A204.1 (cell line): Measurements from ENCODE around the gene BTBD1.
"Not testable (repeated sequence)": the region's sequence is repeated elsewhere in the genome, so short reads cannot be mapped to it uniquely, and the experiment has no call there.

ENCODE experiments used
- FAIRE-seq: peaks from 2 replicates; lab custom pipeline; 2012; peaks lifted over from hg19 to GRCh38; lab: Jason Lieb, UNC

The BTBD1 gene

DNA sequence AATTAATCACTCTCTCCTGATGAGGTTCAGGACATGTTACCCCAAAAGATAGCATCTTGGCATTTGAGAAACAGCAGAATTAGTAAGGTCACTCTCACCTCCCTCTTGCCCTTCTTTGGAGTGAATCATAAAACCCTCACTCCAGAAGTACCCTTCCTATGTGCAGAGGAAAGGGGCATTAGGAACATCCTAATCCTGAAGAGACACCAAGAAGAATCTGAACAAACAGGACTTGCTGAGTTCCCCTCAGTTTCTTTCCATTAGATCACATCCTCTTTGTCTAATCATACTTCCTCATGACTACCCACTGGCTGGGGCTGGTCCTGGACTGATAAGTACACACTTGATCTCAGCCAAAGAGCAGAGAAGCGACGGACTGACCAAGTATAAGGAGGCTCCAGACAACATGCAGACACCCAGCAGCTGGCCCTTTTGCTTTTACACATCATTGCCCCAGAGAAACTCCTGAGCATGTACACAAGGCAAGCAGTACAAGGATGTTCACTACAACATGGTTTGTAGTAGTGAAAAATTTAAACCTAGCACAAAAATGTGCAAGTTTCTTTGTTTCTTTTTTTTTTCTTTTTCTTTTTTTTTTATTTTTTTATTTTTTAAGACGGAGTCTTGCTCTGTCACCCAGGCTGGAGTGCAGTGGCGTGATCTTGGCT lies 25.4 kb upstream of the BTBD1 start:
- no peak for FAIRE-seq

DNA sequence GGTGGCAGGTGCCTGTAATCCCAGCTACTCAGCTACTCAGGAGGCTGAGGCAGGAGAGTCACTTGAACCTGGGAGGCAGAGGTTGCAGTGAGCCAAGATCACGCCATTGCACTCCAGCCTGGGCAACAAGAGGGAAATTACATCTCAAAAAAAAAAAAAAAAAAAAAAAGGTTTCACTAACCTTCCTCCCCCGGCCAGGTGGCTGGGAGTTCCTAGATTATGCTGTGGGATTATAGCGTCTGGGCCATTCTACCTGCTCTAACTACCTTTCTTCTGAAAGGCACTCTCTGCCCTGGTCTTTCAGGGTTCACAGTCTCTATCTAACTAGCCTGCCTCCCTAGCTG lies 24.9 kb upstream of the BTBD1 start:
- not testable (repeated sequence) for FAIRE-seq

DNA sequence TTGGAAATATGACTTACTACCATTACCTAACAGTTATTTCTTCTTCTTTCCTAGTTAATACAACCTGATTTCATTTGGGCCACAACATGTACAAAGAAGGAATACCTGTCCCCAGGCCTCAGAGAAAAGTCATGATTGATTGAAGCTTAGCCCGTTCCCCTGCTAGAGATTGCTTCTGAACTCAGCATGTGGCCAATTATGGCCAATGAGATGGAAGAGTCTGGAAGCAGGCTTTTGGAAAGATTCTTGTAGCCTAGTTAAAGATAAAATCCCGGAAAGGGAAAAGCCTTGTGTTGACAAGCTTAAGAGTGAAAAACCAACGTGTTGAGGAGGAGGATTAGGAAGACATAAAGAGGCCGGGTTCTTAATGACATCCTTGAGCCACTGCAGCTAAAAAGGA lies 23.4 kb upstream of the BTBD1 start:
- FAIRE-seq, result no peak

DNA sequence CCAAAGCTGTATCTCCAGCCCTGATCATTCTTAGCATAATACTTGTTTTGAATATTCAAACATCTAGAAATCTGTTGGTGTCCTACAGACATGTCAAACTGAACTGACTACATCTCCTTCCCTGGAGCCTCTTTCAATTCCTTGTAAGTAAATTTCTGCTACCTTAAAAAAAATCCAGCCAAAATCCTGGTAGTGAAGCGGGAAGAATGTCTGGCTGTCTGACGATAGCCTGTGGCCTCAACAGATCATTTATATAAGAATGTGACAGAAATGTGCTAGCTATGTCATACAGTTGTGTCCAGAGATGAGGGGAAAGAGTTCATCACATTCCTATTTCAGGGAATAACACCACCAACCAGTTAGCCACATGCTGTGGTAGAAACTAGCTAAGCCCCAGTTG lies 21.8 kb upstream of the BTBD1 start:
- FAIRE-seq, result no peak

DNA sequence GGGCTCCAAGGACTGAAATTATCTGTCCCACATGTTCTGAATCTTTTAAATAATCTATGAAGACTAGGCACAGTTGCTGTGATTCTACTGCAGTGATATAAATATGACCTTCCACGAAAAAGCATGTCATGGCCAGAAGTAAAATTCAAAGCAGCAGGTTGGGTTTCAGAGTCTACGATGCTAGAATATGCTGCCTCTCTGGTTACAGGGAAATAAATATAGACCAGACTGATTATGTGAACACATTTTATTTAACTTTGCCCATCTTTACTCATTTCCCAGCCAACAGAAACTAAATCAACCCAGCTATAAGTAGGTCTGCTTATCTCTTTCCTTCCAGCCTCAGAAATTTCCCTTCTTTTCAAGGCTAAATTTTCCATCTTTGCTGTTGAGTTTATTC lies 20.5 kb upstream of the BTBD1 start:
- no peak for FAIRE-seq

DNA sequence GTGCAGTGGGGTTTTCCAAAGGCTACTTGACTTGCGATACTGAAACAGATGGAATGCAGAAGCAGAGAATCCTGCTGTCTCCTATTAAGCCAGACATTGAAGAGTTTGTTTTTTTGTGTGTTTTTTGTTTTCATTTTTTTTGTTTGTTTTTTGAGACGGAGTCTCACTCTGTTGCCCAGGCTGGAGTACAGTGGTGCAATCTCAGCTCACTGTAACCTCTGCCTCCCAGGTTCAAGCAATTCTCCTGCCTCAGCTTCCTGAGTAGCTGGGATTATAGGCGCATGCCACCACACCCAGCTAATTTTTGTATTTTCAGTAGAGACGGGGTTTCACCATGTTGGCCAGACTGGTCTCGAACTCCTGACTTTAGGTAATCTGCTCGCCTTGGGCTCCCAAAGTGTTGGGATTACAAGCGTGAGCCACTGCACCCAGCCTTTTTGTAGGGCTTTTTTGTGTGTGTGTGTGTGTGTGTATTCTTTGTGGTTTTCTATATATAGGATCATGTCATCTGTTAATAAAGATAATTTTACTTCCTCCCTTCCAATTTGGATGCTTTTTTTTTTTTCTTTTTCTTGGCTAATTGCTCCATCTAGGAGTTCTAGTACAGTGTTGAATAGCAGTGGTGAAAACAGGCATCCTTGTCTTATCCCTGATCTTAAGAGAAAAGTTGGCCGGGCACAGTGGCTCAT lies 19.0 kb upstream of the BTBD1 start:
- FAIRE-seq, result not testable (repeated sequence)

DNA sequence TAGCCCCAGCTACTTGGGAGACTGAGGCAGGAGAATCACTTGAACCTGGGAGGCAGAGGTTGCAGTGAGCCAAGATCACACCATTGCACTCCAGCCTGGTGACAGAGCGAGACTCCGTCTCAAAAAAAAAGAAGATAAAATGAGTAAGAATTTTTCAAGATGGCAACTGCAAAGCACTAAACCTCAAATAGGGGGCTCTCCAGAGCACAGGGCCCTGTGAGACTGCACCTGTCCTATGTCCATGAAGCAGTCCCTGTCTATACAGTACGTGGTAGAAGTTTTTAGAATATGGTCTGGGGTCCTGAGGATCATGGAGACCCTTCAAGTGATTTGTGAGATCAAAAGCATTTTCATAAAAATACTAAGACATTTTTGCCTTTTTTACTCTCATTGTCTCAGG lies 18.4 kb upstream of the BTBD1 start:
- not testable (repeated sequence) for FAIRE-seq

DNA sequence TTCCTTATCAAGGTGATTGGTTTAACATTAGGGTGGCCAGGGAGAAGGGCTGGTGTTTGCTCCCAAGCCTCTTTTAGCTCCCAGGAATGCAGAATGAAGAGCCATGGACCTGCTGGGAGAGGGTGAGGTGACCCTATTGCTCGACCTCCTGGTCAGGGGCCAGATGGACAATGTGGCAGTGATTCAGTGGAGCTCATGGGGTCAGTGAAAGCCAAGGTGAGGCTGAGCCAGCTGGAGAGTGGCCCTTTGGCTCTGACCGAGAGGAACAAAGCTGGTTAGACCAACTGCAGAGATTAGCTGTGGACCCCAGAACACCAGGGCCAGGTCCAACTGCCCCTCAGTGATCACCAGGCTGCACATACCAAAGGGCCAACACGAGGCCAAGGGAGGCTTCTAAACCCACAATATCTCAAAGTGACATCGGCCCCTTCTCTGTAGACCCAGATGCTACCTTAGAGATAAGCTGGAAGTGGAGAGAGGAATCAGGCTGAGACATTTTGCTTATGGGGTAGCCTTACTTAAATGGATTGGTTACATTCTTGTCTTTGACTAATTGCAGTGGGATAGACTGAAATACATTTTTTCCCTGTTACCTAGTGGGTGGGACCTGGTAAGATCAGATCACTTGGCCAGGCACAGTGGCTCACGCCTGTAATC lies 15.8 kb upstream of the BTBD1 start:
- FAIRE-seq, result no peak

DNA sequence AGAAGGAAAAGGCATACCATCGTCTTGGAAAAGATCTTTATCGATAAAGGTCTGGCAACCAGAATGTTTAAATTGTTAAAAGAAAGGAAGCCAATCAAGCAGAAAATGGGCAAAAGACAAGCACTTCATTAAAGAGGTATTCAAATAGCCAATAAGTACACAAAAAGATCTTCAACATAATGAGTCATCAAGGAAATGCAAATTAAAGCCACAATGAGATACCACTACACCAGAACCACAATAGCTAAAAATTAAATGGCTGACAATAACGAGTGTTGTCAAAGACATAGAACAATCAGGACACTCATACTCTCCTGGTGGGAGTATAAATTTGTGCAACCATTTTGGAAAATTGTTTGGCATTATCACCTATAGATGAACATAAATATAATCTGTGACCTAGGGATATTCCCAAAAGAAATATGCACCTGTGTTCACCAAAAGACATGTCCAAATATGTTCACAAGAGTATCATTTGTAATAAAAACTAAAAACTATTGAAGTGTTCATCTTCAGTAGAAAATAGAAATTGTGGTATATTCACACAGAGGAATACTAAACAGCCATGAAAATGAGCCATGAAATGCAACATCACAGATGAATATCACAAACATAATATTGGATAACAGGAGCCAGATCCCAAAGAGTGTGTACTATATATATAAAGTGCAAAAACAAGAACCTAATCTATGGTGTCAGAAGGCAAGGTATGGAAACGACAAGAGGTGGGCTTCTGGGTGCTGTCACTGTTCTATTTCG lies 14.4 kb upstream of the BTBD1 start:
- FAIRE-seq, result no peak

DNA sequence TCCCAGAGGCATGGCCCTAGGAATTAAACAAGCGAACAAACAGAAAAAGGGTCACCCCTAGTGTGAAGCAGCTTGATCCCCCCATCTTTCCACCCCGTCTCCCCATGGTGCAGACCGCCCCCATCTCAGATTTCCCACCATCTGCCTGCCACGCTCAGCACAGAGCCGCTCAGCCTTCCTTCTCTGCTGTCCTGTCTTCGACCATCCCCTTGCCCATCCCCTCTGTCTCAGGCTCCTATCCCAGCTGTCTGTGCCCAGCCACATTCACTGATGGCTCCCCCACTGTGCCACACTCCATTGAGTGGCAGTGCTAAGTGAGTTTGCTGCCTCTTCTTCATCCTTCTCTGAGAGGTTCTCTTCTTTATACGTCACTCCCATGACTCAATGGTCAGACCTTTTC lies 11.7 kb upstream of the BTBD1 start:
- FAIRE-seq, result no peak

DNA sequence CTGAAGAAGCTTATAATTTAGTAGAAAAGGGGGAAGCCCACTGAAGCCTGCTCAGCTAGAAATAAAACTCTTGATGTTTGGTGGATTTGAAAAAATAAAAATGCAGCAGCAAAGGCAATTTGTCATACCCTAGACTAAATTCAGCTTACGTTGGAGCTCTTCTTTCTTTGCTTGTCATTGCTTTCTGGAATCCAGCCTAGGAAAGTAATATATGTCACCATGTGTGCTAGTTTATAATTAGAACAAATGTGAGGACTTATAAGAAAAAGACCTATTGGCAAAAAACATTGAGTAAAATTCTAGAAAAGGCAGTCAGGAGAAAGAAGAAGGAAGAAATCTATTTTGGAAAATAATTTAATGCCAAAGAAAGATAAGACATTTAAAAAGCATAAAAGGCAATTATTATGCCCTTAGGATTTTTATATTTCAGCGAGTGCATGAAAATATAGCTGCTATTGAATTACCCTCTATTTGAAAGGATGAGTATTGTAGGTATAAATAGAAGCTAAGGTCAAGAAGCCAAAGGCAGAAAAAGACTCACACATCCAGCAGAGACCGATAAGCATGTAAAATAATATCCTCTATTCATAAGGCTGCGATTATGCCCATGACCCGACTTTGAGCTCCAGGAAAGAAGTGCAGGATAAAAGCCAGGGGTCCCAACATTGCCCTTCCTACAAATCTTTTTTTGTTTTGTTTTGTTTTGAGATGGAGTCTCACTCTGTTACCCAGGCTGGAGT lies 10.6 kb upstream of the BTBD1 start:
- no peak for FAIRE-seq

DNA sequence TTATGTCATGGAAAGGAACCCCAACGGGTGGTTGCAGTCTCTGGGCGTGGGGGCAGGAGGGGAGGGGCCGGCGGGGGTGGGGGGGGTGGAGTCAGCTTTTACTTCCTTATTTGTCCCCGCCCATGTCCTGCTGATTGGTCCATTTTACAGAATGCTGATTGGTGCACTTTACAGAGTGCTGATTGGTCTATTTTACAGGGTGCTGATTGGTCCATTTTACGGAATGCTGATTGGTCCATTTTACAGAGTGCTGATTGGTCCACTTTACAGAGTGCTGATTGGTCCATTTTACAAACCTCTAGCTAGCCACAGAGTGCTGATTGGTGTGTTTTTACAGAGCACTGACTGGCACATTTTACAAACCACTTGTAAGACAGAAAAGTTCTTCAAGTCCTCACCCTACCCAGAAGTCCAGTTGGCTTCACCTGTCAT lies 2.2 kb upstream of the BTBD1 start:
- not testable (repeated sequence) for FAIRE-seq

DNA sequence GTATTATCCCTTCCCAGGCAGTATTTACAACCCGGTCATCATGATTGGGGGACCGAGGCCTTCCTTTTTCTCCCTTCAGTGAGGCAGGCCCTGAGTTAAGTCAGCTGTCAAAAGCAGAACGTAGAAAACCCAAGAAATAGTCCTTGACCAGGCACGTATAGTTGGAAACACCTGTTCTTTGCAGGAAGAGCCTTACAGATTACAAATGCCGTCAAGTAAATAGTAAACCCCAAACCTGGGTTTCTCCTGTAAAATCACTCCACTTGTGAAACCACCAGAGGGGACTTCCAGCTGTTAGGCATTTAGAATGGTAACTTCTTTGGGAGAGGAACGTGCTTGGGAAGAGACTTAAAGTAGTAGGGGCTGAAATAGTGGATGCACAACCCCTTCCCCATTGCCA lies 1.0 kb upstream of the BTBD1 start:
- FAIRE-seq, result no peak

DNA sequence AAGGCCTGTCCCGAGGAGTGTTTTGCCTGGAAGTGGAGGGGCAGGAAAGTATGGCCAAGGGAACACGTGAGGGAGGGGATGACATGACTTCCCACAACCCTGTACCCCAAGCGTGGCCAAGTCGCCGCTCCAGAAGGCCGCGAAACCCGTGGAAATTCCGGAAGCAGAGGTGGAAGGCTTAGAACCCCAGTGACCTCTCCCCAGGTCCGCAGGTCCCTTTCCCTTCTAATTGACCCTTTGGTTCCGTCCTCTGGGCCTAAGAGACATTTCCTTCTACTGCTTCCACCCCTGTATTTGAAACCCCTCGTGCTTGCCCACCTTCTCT lies 548 bp upstream of the BTBD1 start:
- no peak for FAIRE-seq

DNA sequence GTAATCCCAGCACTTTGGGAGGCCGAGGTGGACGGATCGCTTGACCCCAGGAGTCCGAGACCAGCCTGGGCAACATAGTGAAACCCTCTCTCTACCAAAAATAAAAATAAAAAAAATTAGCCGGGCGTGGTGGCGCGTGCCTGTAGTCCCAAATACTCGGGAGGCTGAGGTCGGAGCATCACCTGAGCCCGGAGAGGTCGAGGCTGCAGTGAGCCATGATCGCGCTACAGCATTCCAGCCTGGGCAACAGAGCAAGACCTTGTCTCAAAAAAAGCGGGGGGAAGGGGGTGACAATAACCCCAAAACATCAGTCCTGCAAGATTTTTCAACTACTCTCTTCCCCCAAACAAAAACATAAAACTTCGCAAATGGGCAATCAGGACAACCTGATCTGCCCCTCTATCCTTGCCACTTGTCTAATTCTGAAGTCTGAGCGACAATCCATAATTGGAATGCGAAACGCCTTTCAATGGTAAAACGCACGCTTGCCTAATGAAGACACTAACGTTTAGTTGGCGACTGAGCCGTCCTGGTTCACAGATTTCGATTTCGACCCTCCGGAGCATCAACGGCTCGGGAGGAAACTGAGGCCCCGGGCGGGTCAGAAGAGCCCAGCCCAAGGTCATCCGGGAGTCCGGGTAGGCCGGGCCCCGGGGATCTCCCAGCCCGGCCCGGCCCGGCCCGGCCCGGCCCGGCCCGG lies 868 bp downstream of the BTBD1 start:
- no peak for FAIRE-seq

DNA sequence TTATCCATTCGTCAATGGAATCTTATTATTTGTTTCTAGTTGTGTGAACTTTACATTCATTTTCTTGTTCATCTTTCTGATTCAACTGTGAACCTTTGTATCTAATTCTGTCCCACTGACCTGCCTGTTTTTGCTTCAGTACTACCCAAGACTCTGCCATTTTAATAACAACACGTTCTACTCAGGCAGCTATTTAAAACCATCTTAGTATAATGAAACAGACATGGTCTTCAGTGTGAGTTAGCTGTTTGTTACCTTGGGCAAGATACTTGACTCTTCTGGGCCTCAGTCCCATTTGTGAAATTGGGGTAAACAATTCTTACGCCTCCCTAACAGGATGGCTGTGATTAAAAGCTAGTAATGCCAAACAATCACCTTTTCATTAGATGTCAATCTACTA lies 1.6 kb downstream of the BTBD1 start:
- no peak for FAIRE-seq

DNA sequence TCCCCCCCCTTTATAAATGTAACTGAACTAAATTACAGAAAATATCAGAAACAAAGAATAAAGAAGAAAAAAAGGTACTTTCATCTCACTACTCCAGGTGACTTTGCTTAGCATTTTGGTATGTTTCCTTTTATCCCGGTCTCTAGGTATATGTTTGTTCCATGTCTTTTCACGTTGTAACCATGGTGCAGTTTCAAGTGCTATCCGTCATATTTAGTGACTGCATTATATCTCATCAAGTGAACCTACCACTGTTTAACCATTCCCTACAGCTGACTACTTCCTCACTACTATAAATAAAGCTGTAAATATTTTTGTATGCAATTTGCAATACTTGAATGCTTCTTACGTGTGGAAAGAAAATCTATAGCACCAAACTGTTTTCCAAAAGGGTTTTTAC lies 2.2 kb downstream of the BTBD1 start:
- no peak for FAIRE-seq

DNA sequence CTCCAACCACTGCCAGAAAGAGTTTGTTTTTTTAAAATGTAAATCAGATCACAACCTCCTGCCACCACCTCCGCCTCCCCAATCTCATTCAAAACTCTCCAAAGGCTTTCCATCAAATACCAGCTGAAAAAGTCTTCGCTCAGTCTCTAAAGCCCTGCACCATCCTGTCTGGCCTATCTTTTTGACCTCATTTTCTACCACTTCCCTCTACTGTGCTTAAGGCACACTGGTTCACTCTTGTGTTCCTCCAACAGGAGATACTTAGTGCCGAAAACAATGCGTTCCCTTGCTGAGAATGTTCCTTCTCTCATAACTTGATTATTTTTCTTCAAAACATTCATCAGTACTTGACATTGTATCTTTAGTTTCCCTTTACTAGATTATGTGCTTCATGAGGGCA lies 3.5 kb downstream of the BTBD1 start:
- no peak for FAIRE-seq

DNA sequence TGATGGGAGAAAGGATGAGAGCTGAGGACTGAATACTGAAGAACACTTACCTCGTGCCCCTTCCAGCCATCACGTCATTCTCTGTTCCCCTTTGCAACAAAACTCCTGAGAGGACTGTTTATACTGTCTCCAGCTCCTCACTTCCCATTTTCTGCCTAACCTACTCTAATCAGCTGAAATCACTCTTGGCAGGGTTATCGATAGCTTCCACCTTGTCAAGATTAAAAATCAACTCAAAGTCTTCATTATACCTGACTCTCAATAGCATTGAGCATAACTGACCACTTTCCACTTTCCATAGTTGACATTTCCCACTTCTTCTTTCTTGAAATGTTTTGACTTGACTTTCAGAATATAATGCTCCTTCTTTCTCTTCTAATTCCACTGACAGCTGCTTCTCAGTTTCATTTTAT lies 4.3 kb downstream of the BTBD1 start:
- FAIRE-seq, result no peak

DNA sequence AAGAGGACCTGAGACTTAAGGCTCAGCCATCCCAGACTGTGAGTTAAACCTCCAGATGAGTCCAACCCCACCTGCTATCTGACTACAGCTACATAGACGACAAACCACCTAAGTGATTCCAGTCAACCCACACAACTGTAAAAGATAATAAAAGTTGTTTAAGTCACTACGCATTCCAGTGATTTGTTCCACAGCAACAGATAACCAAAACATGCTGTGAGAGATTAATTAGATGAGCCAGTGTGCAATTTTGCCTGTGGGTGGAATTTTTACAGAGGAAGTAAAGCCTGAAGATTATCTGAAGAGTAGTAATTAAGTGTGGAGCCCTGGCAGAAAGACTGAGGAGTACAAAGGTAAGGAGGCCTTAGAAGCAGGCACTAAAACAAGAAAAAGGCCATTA lies 5.4 kb downstream of the BTBD1 start:
- FAIRE-seq, result no peak

DNA sequence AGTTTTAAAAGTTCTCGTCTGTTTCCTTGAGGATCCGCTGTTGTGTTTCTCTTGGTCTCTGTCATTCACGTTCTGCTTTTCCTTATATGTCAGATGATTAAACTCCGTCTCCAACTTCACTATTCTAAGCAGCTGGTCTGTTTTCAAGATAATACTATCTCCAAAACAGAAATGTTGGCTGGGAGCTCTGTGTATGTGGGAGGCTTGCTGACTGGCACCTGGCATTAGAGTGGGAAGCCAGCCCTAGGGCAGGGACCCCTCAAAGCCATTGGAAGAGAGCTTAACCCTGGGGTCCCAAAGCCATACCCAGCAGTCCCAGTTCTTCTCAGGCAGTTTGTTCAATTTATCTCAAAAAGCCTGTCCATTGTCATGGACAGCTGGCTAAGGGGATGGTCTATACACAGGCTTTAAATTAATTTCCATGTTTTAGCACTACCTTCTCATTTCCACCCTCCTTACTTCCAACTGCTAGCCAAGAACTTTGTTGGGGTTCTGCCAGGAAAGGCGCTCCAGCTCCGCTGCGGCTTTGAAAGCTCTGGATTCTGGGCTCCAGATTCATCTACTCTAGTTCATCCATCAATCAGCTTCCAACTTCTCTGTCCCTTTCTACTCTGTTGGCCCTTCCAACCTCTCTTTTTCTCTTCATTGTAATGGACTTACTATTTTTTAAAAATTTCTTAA lies 9.2 kb downstream of the BTBD1 start:
- FAIRE-seq, result no peak
